GM19238 (cell line): ENCODE data around the gene FOLR1.
"Not testable (repeated sequence)": the region's sequence is repeated elsewhere in the genome, so short reads cannot be mapped to it uniquely, and the experiment has no call there.

ENCODE experiments used
- DNase-seq: peaks from one replicate; pipeline ENCODE4 v3.0.0; 2011; ENCODE audit warnings: low spot score; ENCODE audit not compliant: insufficient read length

FOLR1 gene

GRCh38 chr11:72180892-72181552 lies 10.9 kb upstream of the FOLR1 start:
- not testable (repeated sequence) for DNase-seq

GRCh38 chr11:72181553-72181958 lies 10.4 kb upstream of the FOLR1 start:
- DNase-seq = not testable (repeated sequence)

- no peak for DNase-seq
These were observed 3.7 kb upstream of the FOLR1 start for GRCh38 chr11:72188267-72188666.

GRCh38 chr11:72189455-72190250 lies 2.3 kb upstream of the FOLR1 start:
- DNase-seq = no peak

- DNase-seq = no peak
These were observed 1.3 kb upstream of the FOLR1 start for GRCh38 chr11:72190631-72191071.

GRCh38 chr11:72195518-72196270 lies 3.8 kb downstream of the FOLR1 start:
- no peak for DNase-seq

- not testable (repeated sequence) for DNase-seq
These were observed 9.5 kb downstream of the FOLR1 start for GRCh38 chr11:72201445-72201844.

GRCh38 chr11:72202571-72202970 lies 10.6 kb downstream of the FOLR1 start:
- no peak for DNase-seq

GRCh38 chr11:72203163-72203562 lies 11.2 kb downstream of the FOLR1 start:
- no peak for DNase-seq

- no peak for DNase-seq
These were observed 12.9 kb downstream of the FOLR1 start for GRCh38 chr11:72204886-72205285.

GRCh38 chr11:72206794-72207193 lies 14.9 kb downstream of the FOLR1 start:
- DNase-seq = not testable (repeated sequence)

- no peak for DNase-seq
These were observed 16.3 kb downstream of the FOLR1 start for GRCh38 chr11:72208281-72208680.

GRCh38 chr11:72209101-72209500 lies 17.2 kb downstream of the FOLR1 start:
- no peak for DNase-seq

- DNase-seq = no peak
These were observed 24.7 kb downstream of the FOLR1 start, which contains the start of gene FOLR2 for GRCh38 chr11:72216638-72217037. Gene FOLR2, plus strand, starts transcription at chr11:72216794. Its CDS starts 1,791 bp downstream, at chr11:72218585.

GRCh38 chr11:72217841-72218240 lies 25.9 kb downstream of the FOLR1 start:
- DNase-seq = no peak

- DNase-seq = no peak
These were observed 26.4 kb downstream of the FOLR1 start for GRCh38 chr11:72218251-72218745.

GRCh38 chr11:72220696-72221363 lies 28.9 kb downstream of the FOLR1 start:
- DNase-seq = no peak

GRCh38 chr11:72221386-72222075 lies 29.6 kb downstream of the FOLR1 start:
- DNase-seq = no peak

- DNase-seq = no peak
These were observed 30.4 kb downstream of the FOLR1 start for GRCh38 chr11:72222106-72222891.
